GM19468 (cell line): ENCODE measurements around the gene MUC4.

ENCODE experiments used
- ATAC-seq: cut with Tn5 transposase; IDR thresholded peaks from one replicate; pipeline ENCODE4 v1.9.1; 2021; ENCODE audit warnings: mild to moderate bottlenecking, moderate library complexity, moderate number of reproducible peaks; ENCODE audit not compliant: unreplicated experiment; ENCODE audit errors: extremely low read depth

The MUC4 gene

GRCh38 chr3:195811756-195812155 lies at the start of gene MUC4:
TSS of gene MUC4 (minus strand) at chr3:195811929. CDS start at chr3:195811817, 112 bp downstream.
- no peak for ATAC-seq

- ATAC-seq = no peak
These were observed 48.7 kb upstream of the MUC4 start for GRCh38 chr3:195860456-195860855.

GRCh38 chr3:195859846-195860411 lies 48.2 kb upstream of the MUC4 start:
- ATAC-seq = no peak

GRCh38 chr3:195859061-195859845 lies 47.5 kb upstream of the MUC4 start:
- ATAC-seq = no peak

GRCh38 chr3:195856410-195857084 lies 44.8 kb upstream of the MUC4 start:
- no peak for ATAC-seq

- ATAC-seq = no peak
These were observed 44.0 kb upstream of the MUC4 start for GRCh38 chr3:195855471-195856409.

- ATAC-seq = no peak
These were observed 43.0 kb upstream of the MUC4 start for GRCh38 chr3:195854628-195855294.

- ATAC-seq = no peak
These were observed 42.3 kb upstream of the MUC4 start for GRCh38 chr3:195853996-195854395.

- ATAC-seq = no peak
These were observed 41.3 kb upstream of the MUC4 start for GRCh38 chr3:195853036-195853435.

- ATAC-seq = peak; percentile 63
These were observed 39.3 kb upstream of the MUC4 start for GRCh38 chr3:195850857-195851543.

- ATAC-seq = no peak
These were observed 37.8 kb upstream of the MUC4 start for GRCh38 chr3:195849322-195850074.

GRCh38 chr3:195847055-195847950 lies 35.6 kb upstream of the MUC4 start:
- no peak for ATAC-seq

- no peak for ATAC-seq
These were observed 33.8 kb upstream of the MUC4 start for GRCh38 chr3:195845483-195845882.

GRCh38 chr3:195844671-195845218 lies 33.0 kb upstream of the MUC4 start:
- no peak for ATAC-seq

GRCh38 chr3:195839260-195840010 lies 27.7 kb upstream of the MUC4 start:
- no peak for ATAC-seq

- no peak for ATAC-seq
These were observed 27.0 kb upstream of the MUC4 start for GRCh38 chr3:195838714-195839113.
